H1 (cell line): ENCODE results near the gene KCTD11. TPM values are rescaled to one million over a fixed set of nuclear protein-coding genes. Genes with fewer than 3 reads are reported as not detected.
A peak's percentile ranks its signal among the peaks of the same experiment; 100 is the strongest.

Experiments
- CHD1 ChIP-seq: IDR thresholded peaks from 2 replicates; pipeline ENCODE4 v1.6.1; 2012; ENCODE audit warnings: low read depth, low read length, improper control_type of control experiment
- CREB1 ChIP-seq: IDR thresholded peaks from 2 replicates; pipeline ENCODE4 v1.6.1; 2012; ENCODE audit warnings: inconsistent platforms
- CTBP2 ChIP-seq: IDR thresholded peaks from 2 replicates; pipeline ENCODE4 v1.7.0; 2011; ENCODE audit warnings: borderline replicate concordance, mild to moderate bottlenecking, moderate library complexity, mixed read lengths, low read length; ENCODE audit not compliant: insufficient read depth, insufficient read length
- HDAC2 ChIP-seq, 2 experiments: fragments of 300-600 bp in 1 of 2; sonication (generic) in 1 of 2; IDR thresholded peaks; 2 replicates each; pipeline ENCODE4 v1.6.1; 2011 to 2012; ENCODE audit warnings: low read depth in 2 of 2, low read length in 2 of 2, mild to moderate bottlenecking in 2 of 2, moderate library complexity in 2 of 2, borderline replicate concordance in 1 of 2, inconsistent platforms in 1 of 2
- HDAC6 ChIP-seq: IDR thresholded peaks from one replicate; pipeline ENCODE4 v1.7.1; 2012; ENCODE audit warnings: low read depth, mild to moderate bottlenecking, inconsistent platforms, low read length, moderate library complexity
- MAFK ChIP-seq: IDR thresholded peaks from 2 replicates; pipeline ENCODE4 v1.6.1; 2012; ENCODE audit warnings: low read depth, mild to moderate bottlenecking, improper control_type of control experiment, low read length
- NANOG ChIP-seq: IDR thresholded peaks from 2 replicates; pipeline ENCODE4 v1.6.1; 2011; ENCODE audit warnings: low read length, low read depth, mild to moderate bottlenecking, inconsistent platforms; ENCODE audit not compliant: insufficient read depth, poor library complexity, severe bottlenecking
- PHF8 ChIP-seq: fragments of 200-600 bp; sonication (generic); conservative IDR thresholded peaks from 2 replicates; pipeline ENCODE4 v1.7.1; 2012; ENCODE audit warnings: low read depth, mild to moderate bottlenecking, inconsistent platforms, low read length, moderate library complexity
- POLR2A ChIP-seq, 2 experiments: IDR thresholded peaks; 1 replicate in 1 of 2; 2 replicates in 1 of 2; pipeline ENCODE4 v1.6.1; 2011; ENCODE audit warnings: low read depth in 2 of 2, low read length in 2 of 2, mild to moderate bottlenecking in 2 of 2; ENCODE audit errors: control extremely low read depth in 1 of 2
- RFX5 ChIP-seq: IDR thresholded peaks from 2 replicates; pipeline ENCODE4 v1.6.1; 2011; ENCODE audit warnings: low read depth, low read length, improper control_type of control experiment, borderline replicate concordance
- SIN3A ChIP-seq, 2 experiments: IDR thresholded peaks in 1 of 2; conservative IDR thresholded peaks in 1 of 2; 2 replicates each; pipeline ENCODE4 v1.6.1; 2011 to 2012; ENCODE audit warnings: low read length in 2 of 2, improper control_type of control experiment in 1 of 2, low read depth in 1 of 2, mild to moderate bottlenecking in 1 of 2
- SIX5 ChIP-seq: IDR thresholded peaks from 2 replicates; pipeline ENCODE4 v1.6.1; 2011; ENCODE audit warnings: mild to moderate bottlenecking, low read depth, low read length
- SUZ12 ChIP-seq: fragments of 200-600 bp; sonication (generic); IDR thresholded peaks from 2 replicates; pipeline ENCODE4 v1.6.1; 2012; ENCODE audit warnings: mild to moderate bottlenecking, inconsistent platforms, low read length, moderate library complexity, mixed read lengths
- TAF1 ChIP-seq: IDR thresholded peaks from 2 replicates; pipeline ENCODE4 v1.6.1; 2011; ENCODE audit warnings: mild to moderate bottlenecking, low read depth, low read length
- TAF7 ChIP-seq: optimal IDR thresholded peaks from 2 replicates; pipeline ENCODE3; 2011; ENCODE audit warnings: low read depth, mild to moderate bottlenecking, inconsistent platforms, low read length, moderate library complexity, borderline replicate concordance
- TBP ChIP-seq: IDR thresholded peaks from 2 replicates; pipeline ENCODE4 v1.6.1; 2011; ENCODE audit warnings: low read depth, low read length, improper control_type of control experiment
- TCF12 ChIP-seq: IDR thresholded peaks from 2 replicates; pipeline ENCODE4 v1.6.1; 2011; ENCODE audit warnings: low read depth, mild to moderate bottlenecking, low read length
- polyA plus RNA-seq, 7 experiments: library from polyadenylated mRNA; depleted of rRNA in 3 of 7; stranded (reverse) in 5 of 7; unstranded in 2 of 7; fragments of >200 nt in 5 of 7; fragments of 200-250 nt in 2 of 7; gene quantifications; 1 replicate in 5 of 7; 2 replicates in 1 of 7; 4 replicates in 1 of 7; pipeline versions ENCODE4 v1.2.1 to v1.2.3, GENCODE V29; 2011 to 2013; ENCODE audit warnings: missing spikeins in 2 of 7, mixed read lengths in 2 of 7
- total RNA-seq: library from RNA; stranded (reverse); fragmentation: NEBNext Ultra II Directional; extraction: Animal tissue kit (Norgen Biotek cat#: 25700); gene quantifications from 2 replicates; pipeline ENCODE4 v1.2.1, GENCODE V29; 2021
- TF ChIP-seq, protein P1 (sequence below): IDR thresholded peaks from 2 replicates; pipeline ENCODE4 v1.6.1; 2012; ENCODE audit warnings: inconsistent platforms

KCTD11 gene
- total and polyA plus RNA-seq, 2 of the 8 experiments (the other 6 are each of a cell fraction or from before 2014, with no cell fraction given), result 8.6 to 9.2 TPM

DNA sequence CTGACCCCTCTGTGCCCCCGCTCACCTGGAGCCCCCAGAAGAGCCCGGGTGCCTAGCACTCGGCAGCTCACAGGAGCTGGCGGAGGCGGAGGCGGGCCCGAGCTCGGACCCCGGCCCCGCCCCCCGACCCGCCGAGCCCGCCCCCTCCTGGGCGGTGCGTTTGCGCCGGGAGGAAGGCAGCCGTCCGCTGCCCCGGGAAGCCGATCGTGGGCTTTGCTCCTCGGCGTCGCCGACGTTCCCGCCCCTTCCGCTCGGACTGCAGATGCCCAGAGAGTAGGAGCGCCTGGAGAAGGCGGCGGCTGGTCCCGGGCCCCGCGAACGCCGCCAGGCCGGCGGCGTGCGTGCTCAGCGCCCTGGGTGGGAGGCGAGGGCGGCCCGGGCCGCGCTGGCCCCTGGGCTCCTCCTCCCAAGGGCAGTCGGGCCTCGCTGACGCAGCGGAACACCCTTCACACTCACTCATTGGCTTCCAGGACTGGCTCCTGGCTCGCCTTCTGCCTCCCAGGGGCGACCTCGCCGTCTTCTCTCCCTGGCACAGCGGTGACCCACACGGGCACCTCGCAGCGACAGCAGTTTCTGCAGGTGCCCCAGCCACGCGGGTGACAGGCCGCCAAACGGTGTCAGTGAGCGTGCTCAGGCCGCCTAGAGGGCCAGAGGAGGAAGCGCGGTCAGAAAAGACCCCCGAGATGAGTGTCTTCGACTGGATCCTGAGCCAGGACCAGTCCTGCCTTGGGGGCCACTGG lies 42.7 kb downstream of the KCTD11 start, which contains the start of gene PLSCR3 (continued):
- TF ChIP-seq SIX5, result no peak
- TF ChIP-seq TAF1, result peak; percentile 13; the same call in 1 of the 2 replicates
- TF ChIP-seq PHF8, result peak; percentile 27; the same call in 1 of the 2 replicates
- TF ChIP-seq RFX5, result no peak
- TF ChIP-seq, protein P1, sequence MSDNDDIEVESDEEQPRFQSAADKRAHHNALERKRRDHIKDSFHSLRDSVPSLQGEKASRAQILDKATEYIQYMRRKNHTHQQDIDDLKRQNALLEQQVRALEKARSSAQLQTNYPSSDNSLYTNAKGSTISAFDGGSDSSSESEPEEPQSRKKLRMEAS, result peak; percentile 85
- TF ChIP-seq POLR2A (IDR thresholded peaks at IDR 0.05; ENCODE audit: control extremely low read depth in 1 of 2, low read depth in 2 of 2, low read length in 2 of 2), result peak in 1 of 2 experiments; percentile 62; a peak in 1 of 3 replicates
- TF ChIP-seq HDAC2 (IDR thresholded peaks at IDR 0.05; ENCODE audit: borderline replicate concordance in 1 of 2, low read depth in 2 of 2, low read length in 2 of 2), result peak in 1 of 2 experiments; percentile 63; a peak in 1 of 4 replicates
- TF ChIP-seq TCF12, result no peak
- no peak for TF ChIP-seq NANOG
- no peak for TF ChIP-seq TBP
- TF ChIP-seq TAF7, result no peak
- TF ChIP-seq SIN3A (conservative IDR thresholded peaks at IDR 0.05 in 1 of 2, IDR thresholded peaks at IDR 0.05 in 1 of 2; ENCODE audit: low read depth in 1 of 2, low read length in 2 of 2), result peak; percentile 62 to 93; a peak in 3 of 4 replicates
- peak; percentile 65 for TF ChIP-seq CTBP2
- no peak for TF ChIP-seq HDAC6
- TF ChIP-seq SUZ12, result no peak
- TF ChIP-seq CHD1, result no peak
- peak; percentile 9; the same call in 1 of the 2 replicates for TF ChIP-seq MAFK
- TF ChIP-seq CREB1, result peak; percentile 49; the same call in 1 of the 2 replicates
